Omental fat pad (tissue), 4 donors: Measurements from ENCODE around the gene GRIK3. TPM values are rescaled to one million over a fixed set of nuclear protein-coding genes. Genes with fewer than 3 reads are reported as not detected.

Experiments used
- ATAC-seq: fragments of 150-250 bp; one replicate; pipeline ENCODE4 v1.9.1; 2016; ENCODE audit warnings: mild to moderate bottlenecking, moderate library complexity; ENCODE audit not compliant: low FRiP score
- DNase-seq: peaks from one replicate; pipeline ENCODE4 v3.0.0-alpha.2; 2019; ENCODE audit warnings: low spot score
- total RNA-seq, 4 donors: library from RNA; depleted of rRNA; stranded (reverse); fragments of >200 nt; gene quantifications; one replicate each; pipeline ENCODE4 v1.1.0, GENCODE V29; 2016
- TF ChIP-seq, protein P1 (sequence below), 3 donors: fragments of 450-650 bp; IDR thresholded peaks; one replicate each; pipeline ENCODE4 v1.5.1; 2016 to 2017; ENCODE audit warnings: antibody characterized with exemption in 3 of 3, mild to moderate bottlenecking in 3 of 3, moderate library complexity in 2 of 3

The GRIK3 gene
- total RNA-seq, 4 donors from 2014 or later, result 0.09 to 0.79 TPM; not detected in 2

DNA sequence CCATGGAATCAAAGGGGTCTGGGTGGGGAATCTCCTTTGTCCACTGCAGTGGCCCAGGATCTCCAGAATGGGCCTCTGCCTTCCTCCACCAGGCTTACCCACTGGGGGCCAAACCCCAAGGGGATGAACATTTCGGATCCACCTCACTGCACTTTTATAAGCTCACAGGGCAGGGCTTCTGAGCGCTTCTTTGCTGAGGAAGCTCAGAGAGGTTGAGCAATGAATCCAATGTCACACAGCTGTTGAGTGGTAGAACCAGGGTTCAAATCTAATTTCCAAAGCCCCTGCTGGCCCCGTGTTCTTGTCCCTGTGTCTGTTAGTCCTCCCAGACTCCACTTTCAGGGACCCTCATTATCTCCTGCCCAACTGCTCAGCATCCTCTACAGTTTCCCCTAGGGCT is 250.8 kb downstream of the GRIK3 start:
- DNase-seq, result no peak
- ATAC-seq, result no peak
- TF ChIP-seq, protein P1, sequence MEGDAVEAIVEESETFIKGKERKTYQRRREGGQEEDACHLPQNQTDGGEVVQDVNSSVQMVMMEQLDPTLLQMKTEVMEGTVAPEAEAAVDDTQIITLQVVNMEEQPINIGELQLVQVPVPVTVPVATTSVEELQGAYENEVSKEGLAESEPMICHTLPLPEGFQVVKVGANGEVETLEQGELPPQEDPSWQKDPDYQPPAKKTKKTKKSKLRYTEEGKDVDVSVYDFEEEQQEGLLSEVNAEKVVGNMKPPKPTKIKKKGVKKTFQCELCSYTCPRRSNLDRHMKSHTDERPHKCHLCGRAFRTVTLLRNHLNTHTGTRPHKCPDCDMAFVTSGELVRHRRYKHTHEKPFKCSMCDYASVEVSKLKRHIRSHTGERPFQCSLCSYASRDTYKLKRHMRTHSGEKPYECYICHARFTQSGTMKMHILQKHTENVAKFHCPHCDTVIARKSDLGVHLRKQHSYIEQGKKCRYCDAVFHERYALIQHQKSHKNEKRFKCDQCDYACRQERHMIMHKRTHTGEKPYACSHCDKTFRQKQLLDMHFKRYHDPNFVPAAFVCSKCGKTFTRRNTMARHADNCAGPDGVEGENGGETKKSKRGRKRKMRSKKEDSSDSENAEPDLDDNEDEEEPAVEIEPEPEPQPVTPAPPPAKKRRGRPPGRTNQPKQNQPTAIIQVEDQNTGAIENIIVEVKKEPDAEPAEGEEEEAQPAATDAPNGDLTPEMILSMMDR (IDR thresholded peaks at IDR 0.05), result no peak

DNA sequence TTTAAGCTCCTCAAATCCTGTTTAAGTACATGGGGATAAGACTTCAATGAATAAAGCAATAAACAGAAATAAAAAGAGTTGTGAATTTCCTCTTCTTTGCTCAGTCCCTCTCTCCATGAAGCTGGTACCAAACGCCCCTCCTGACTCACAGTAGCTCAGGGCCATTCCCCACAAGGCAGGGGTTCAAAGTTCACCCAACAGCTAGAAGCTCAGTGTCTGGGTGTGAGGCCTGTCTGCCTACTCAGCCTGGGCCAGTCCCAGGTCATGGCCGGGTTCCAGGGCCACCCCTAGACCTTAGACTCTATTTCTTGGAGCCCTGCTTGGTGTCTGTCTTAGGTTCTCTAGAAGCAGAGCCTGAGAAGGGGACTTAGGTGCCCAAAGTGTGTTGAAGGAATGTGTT is 251.5 kb downstream of the GRIK3 start:
- TF ChIP-seq, protein P1 (IDR thresholded peaks at IDR 0.05), result no peak
- DNase-seq (no peak), ATAC-seq (no peak)

DNA sequence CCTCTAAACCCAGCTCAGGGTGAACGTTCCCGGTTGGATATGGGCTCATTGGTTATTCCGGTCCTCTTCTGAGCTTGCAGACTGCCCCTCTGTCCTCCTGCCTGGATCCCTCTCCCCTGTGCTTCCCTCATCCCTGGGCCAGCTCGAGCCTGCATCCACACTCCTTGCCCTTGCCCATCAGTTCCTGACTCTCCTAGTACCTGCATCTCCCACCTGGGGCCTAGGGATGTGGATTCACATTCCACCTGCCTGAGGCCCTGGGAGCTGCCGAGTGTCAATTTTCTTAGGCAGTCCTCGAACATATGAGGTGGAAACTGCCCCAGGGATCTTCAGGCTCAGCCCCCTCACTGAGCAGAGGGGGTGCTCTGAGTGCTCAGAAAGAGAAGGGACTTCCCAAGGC is 252.2 kb downstream of the GRIK3 start:
- ATAC-seq (no peak), DNase-seq (no peak)
- TF ChIP-seq, protein P1 (IDR thresholded peaks at IDR 0.05), result no peak

DNA sequence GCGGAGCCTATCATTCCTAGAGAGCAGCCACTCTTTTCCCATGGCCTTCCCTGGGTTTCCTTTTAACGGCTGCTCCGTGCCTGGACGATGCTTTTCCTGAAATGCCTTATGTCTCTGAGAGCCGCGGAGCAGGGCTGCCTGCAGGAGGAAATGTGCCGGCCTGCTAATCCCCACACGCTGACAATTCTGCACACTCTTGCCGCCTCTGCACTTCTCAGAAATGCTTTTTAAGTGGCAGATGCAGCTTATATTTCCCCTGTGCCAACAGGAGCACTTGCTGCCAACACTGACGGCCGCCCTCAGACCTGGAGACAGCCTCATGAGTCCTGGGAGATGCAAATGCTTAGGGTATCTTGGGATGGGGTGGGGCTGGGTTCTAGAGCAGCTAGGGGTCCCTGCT is 253.2 kb downstream of the GRIK3 start:
- DNase-seq (no peak), ATAC-seq (no peak)
- TF ChIP-seq, protein P1 (IDR thresholded peaks at IDR 0.05), result no peak

DNA sequence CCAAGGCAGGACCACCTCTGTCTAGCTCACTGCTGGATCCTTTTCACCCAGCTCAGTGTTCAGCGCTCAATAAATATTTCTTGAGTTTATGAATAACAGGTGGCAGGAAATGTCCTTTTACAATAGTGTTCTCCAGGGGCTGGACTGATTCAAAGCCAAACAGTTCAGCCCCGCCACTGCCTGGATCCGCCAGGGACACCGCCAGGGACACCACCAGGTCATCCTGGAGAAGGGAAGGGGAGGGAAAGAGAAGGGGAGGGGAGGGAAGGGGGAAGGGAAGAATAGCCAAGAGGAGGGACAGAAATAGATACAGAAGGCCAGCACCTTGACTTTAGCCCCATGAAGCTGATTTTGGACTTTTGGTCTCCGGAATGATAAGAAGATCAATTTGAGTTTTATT is 255.6 kb downstream of the GRIK3 start:
- TF ChIP-seq, protein P1 (IDR thresholded peaks at IDR 0.05), result no peak
- ATAC-seq (no peak), DNase-seq (no peak)

DNA sequence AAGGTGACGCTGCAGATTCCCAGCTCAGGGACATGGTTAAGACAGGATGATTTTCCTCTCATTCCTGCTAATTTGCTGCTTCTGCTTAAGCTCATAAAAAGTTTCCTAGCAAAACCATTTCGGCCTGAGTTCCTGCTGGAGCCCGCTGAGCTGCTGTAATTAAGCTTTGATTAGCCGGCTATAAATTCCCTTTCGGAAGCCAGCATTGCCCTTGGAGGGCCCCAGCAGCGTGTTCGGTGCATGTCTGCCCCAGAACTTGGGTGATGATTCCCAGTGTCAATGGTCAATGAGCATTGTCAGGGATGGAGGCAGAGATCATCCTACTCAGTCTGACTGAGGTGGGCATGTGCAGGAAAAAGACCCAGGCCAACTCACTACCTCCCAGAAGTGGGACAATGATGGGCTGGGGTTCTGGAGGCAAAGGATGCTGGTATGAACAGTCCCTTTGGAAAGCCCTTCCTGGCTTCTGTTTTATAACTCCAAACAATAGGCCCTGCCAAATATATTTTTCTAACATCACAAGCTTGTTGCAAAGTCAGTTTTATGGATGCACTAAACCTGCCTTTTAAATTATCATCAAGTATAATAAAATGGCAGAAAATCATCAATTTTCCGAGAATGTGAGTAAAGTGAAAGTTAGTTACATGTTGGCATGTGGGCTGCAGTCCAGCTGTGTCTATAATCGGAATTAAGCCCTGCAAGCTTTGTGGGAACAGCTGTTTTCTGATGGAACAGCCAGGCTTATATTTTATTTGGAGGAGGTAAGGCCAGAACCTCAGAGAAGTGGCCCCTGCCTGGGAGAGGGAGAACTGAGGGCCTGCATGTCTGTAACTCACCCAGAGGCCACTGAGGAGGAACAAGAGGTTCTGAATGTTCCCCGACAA is 257.1 kb downstream of the GRIK3 start:
- TF ChIP-seq, protein P1 (IDR thresholded peaks at IDR 0.05), result no peak
- ATAC-seq (no peak), DNase-seq (no peak)

DNA sequence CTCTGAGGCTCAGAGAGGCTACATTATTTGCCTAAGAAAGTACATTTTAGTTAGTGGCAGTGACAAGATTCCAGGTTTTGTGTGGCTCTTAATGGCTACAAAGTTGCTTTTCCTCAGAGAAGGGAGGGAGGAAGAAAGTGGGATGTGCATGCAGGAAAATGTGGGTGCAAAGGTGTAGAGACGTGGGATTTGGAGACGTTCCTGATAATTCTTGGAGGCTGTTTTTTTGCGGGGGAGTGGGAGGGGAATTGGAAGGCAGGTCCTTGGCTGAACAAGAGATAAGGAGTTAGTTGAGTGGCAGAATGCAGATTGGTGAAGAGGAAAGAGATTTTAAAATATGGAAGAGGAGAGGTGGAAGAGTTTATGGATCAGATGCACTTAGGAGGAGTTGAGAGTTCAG is 258.1 kb downstream of the GRIK3 start:
- ATAC-seq (no peak), DNase-seq (no peak)
- TF ChIP-seq, protein P1 (IDR thresholded peaks at IDR 0.05), result no peak
